ENCODE measurements around the gene HRH2. TPM values are rescaled to one million over a fixed set of nuclear protein-coding genes. Genes with fewer than 3 reads are reported as not detected.
"Not testable (repeated sequence)": the region's sequence is repeated elsewhere in the genome, so short reads cannot be mapped to it uniquely, and the experiment has no call there.

The HRH2 gene
- total RNA-seq, 2 experiments from 2014 or later = 2.9 to 3.4 TPM

DNA sequence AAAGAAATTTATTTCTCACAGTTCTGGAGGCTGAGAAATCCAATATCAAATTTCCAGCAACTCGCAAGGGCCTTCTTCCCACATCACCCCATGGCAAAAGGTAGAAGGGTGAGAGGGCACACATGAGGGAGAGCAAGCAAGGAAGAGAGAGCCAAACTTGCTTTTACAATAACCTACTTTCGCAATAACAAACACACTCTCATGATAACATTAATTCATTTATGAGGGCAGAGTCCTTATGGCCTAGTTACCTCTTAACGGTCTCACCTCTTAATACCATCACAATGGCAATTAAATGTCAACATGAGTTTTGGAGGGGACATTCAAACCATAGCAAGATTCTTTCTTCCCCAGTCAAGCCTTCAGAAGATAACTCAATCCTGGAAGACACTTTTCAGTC is 11.6 kb upstream of the HRH2 start:
- ATAC-seq (ENCODE audit: poor library complexity) (no peak), DNase-seq (no peak)
- intact Hi-C loops (cut with DNase I, micrococcal nuclease) = no loop called here
- Mint-ChIP-seq H3K27me3 (no peaks in the 10 kb centered on the region), H3K9me3 (peaks cover 11% of the 10 kb centered on the region), H3K36me3 (ENCODE audit: low read depth) (peaks cover 20% of the 10 kb centered on the region), H3K27ac (no peak overlapping the region), H3K4me1 (ENCODE audit: low read depth) (peaks cover 40% of the 10 kb centered on the region), H3K4me3 (no peak overlapping the region)
- Histone ChIP-seq H3K4me1 (ENCODE audit: insufficient read depth, low read length) (peaks cover 18% of the 10 kb centered on the region), H3K9me3 (ENCODE audit: control insufficient read depth in 1 of 2, insufficient read depth in 1 of 2, low read length in 2 of 2) (peaks cover 10 to 14% of the 10 kb centered on the region in 2 experiments), H3K27me3 (ENCODE audit: control insufficient read depth in 1 of 2, insufficient read depth in 2 of 2, low read length in 2 of 2) (no peaks in the 10 kb centered on the region), H3K27ac (ENCODE audit: low read depth in 1 of 2, low read length in 2 of 2) (no peak overlapping the region), H3K4me3 (ENCODE audit: low read length) (no peak overlapping the region), H3K36me3 (ENCODE audit: insufficient read depth, low read length) (no peaks in the 10 kb centered on the region)
- ChIA-PET CTCF (no interaction called here), POLR2A (no interaction called here)
- TF ChIP-seq, protein P1, sequence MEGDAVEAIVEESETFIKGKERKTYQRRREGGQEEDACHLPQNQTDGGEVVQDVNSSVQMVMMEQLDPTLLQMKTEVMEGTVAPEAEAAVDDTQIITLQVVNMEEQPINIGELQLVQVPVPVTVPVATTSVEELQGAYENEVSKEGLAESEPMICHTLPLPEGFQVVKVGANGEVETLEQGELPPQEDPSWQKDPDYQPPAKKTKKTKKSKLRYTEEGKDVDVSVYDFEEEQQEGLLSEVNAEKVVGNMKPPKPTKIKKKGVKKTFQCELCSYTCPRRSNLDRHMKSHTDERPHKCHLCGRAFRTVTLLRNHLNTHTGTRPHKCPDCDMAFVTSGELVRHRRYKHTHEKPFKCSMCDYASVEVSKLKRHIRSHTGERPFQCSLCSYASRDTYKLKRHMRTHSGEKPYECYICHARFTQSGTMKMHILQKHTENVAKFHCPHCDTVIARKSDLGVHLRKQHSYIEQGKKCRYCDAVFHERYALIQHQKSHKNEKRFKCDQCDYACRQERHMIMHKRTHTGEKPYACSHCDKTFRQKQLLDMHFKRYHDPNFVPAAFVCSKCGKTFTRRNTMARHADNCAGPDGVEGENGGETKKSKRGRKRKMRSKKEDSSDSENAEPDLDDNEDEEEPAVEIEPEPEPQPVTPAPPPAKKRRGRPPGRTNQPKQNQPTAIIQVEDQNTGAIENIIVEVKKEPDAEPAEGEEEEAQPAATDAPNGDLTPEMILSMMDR (IDR thresholded peaks at IDR 0.05) = no peak

DNA sequence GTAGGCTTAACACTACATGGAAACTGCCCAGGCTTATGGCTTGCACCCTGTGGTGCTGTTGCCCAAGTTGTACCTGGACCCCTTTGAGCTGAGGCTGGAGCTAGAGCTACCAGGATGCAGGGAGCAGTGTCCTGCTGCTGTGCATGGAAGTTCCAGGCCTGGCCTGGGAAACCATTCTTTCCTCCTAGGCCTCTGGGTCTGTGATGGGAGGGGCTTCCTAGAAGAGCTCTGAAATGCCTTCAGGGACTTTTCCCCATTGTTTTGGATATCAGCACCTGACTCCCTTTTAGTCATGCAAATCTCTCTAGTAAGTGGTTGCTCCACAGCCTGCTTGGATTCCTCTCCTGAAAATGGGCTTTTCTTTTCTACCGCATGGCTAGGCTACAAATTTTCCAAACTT is 7.9 kb upstream of the HRH2 start:
- POLR2A ChIA-PET = no interaction called here
- peak overlapping the region; percentile 91 for H3K27ac Mint-ChIP-seq
- peaks cover 55% of the 10 kb centered on the region for H3K4me1 ChIP-seq (ENCODE audit: insufficient read depth, low read length)
- H3K27ac ChIP-seq (ENCODE audit: low read depth in 1 of 2, low read length in 2 of 2) = no peak overlapping the region
- peaks cover 11% of the 10 kb centered on the region for H3K9me3 Mint-ChIP-seq
- H3K9me3 ChIP-seq (ENCODE audit: control insufficient read depth in 1 of 2, insufficient read depth in 1 of 2, low read length in 2 of 2) = peaks cover 10 to 14% of the 10 kb centered on the region in 2 experiments
- TF ChIP-seq, protein P1 (IDR thresholded peaks at IDR 0.05) = no peak
- peaks cover 70% of the 10 kb centered on the region for H3K4me1 Mint-ChIP-seq (ENCODE audit: low read depth)
- H3K4me3 Mint-ChIP-seq = no peak overlapping the region
- DNase-seq = no peak
- intact Hi-C loops (cut with DNase I, micrococcal nuclease) = loop anchor here in 1 of 2 experiments (5.0 kb wide), 1 partner anchor 47 kb away; no protein-coding TSS in a partner anchor
- CTCF ChIA-PET = no interaction called here
- peaks cover 21% of the 10 kb centered on the region for H3K36me3 Mint-ChIP-seq (ENCODE audit: low read depth)
- ATAC-seq (ENCODE audit: poor library complexity) = no peak
- no peaks in the 10 kb centered on the region for H3K36me3 ChIP-seq (ENCODE audit: insufficient read depth, low read length)
- no peak overlapping the region for H3K4me3 ChIP-seq (ENCODE audit: low read length)
- H3K27me3 Mint-ChIP-seq = no peaks in the 10 kb centered on the region
- no peaks in the 10 kb centered on the region for H3K27me3 ChIP-seq (ENCODE audit: control insufficient read depth in 1 of 2, insufficient read depth in 2 of 2, low read length in 2 of 2)

DNA sequence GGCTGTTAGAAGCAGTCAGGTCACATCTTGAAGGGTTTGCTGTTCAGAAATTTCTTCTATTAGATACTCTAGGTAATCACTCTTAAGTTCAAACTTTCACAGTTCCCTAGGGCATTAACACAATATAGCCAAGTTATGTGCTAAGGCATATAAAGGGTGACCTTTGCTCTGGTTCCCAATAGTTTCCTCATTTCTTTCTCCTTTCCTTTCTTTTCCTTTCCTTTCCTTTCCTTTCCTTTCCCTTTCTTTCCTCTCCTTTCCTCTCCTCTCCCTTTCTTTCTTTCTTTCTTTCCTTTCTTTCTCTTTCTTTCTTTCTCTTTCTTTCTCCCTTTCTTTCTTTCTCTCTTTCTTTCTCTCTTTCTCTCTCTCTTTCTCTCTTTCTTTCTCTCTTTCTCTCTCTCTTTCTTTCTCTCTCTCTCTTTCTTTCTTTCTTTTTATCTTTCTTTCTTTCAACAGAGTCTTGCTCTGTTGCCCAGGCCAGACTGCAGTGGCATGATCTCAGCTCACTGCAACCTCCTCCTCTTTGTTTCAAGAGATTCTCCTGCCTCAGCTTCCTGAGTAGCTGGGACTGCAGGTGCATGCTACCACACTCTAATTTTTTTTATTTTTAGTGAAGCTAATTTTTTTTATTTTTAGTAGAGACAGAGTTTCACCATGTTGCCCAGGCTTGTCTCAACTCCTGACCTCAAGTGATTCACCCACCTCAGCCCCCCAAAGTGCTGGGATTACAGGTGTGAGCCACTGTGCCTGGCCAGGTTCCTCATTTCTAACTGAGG is 7.3 kb upstream of the HRH2 start:
- not testable (repeated sequence) for H3K27ac ChIP-seq (ENCODE audit: low read depth in 1 of 2, low read length in 2 of 2); H3K27me3 ChIP-seq (ENCODE audit: control insufficient read depth in 1 of 2, insufficient read depth in 2 of 2, low read length in 2 of 2); DNase-seq; H3K4me3 ChIP-seq (ENCODE audit: low read length); H3K27me3 Mint-ChIP-seq; H3K36me3 ChIP-seq (ENCODE audit: insufficient read depth, low read length); ATAC-seq (ENCODE audit: poor library complexity); H3K4me3 Mint-ChIP-seq
- Mint-ChIP-seq H3K36me3 (ENCODE audit: low read depth) (peaks cover 21% of the 10 kb centered on the region), H3K4me1 (ENCODE audit: low read depth) (peaks cover 76% of the 10 kb centered on the region), H3K27ac (peak overlapping the region; percentile 91), H3K9me3 (peaks cover 11% of the 10 kb centered on the region)
- ChIA-PET POLR2A (interaction anchor here (0.6 to 1.0 kb wide), 2 partner anchors 34 to 711 kb away, joined by 3 read pairs; partner anchors contain the start of gene KIAA1191), CTCF (interaction anchor here (0.6 to 2.7 kb wide), 2 partner anchors 40 to 117 kb away, joined by 3 to 10 read pairs; no protein-coding TSS in a partner anchor)
- intact Hi-C loops (cut with DNase I, micrococcal nuclease) = loop anchor here in 1 of 2 experiments (5.0 kb wide), 1 partner anchor 47 kb away; no protein-coding TSS in a partner anchor
- TF ChIP-seq, protein P1 (IDR thresholded peaks at IDR 0.05) = peak; percentile 31
- peaks cover 61% of the 10 kb centered on the region for H3K4me1 ChIP-seq (ENCODE audit: insufficient read depth, low read length)
- peaks cover 10 to 14% of the 10 kb centered on the region in 2 experiments for H3K9me3 ChIP-seq (ENCODE audit: control insufficient read depth in 1 of 2, insufficient read depth in 1 of 2, low read length in 2 of 2)
